ENCODE data around the gene HS2ST1.
"Not testable (repeated sequence)": the region's sequence is repeated elsewhere in the genome, so short reads cannot be mapped to it uniquely, and the experiment has no call there.

The HS2ST1 gene

GRCh38 chr1:86965827-86966182 is 51.4 kb downstream of the HS2ST1 start:
- DNase-seq (ENCODE audit: low read depth in 3 of 3, low spot score in 1 of 3), result no peak

GRCh38 chr1:86970938-86971337 is 56.5 kb downstream of the HS2ST1 start:
- no peak for DNase-seq (ENCODE audit: low read depth in 3 of 3, low spot score in 1 of 3)

- no peak for DNase-seq (ENCODE audit: low read depth in 3 of 3, low spot score in 1 of 3)
These were observed 57.3 kb downstream of the HS2ST1 start for GRCh38 chr1:86971778-86972177.

- DNase-seq (ENCODE audit: low read depth in 3 of 3, low spot score in 1 of 3), result no peak
These were observed 57.8 kb downstream of the HS2ST1 start for GRCh38 chr1:86972262-86972661.

- DNase-seq (ENCODE audit: low read depth in 3 of 3, low spot score in 1 of 3), result no peak
These were observed 61.6 kb downstream of the HS2ST1 start for GRCh38 chr1:86975993-86976550.

GRCh38 chr1:86976664-86977063 is 62.2 kb downstream of the HS2ST1 start:
- no peak for DNase-seq (ENCODE audit: low read depth in 3 of 3, low spot score in 1 of 3)

GRCh38 chr1:86981482-86982213 is 67.2 kb downstream of the HS2ST1 start:
- DNase-seq (ENCODE audit: low read depth in 3 of 3, low spot score in 1 of 3), result no peak

GRCh38 chr1:86983677-86984076 is 69.2 kb downstream of the HS2ST1 start:
- not testable (repeated sequence) for DNase-seq (ENCODE audit: low read depth in 3 of 3, low spot score in 1 of 3)

- no peak for DNase-seq (ENCODE audit: low read depth in 3 of 3, low spot score in 1 of 3)
These were observed 73.0 kb downstream of the HS2ST1 start for GRCh38 chr1:86987446-86987845.

GRCh38 chr1:86988835-86989234 is 74.4 kb downstream of the HS2ST1 start:
- DNase-seq (ENCODE audit: low read depth in 3 of 3, low spot score in 1 of 3), result no peak

GRCh38 chr1:86989690-86990089 is 75.3 kb downstream of the HS2ST1 start:
- not testable (repeated sequence) for DNase-seq (ENCODE audit: low read depth in 3 of 3, low spot score in 1 of 3)

GRCh38 chr1:86990826-86991225 is 76.4 kb downstream of the HS2ST1 start:
- DNase-seq (ENCODE audit: low read depth in 3 of 3, low spot score in 1 of 3), result no peak

GRCh38 chr1:86991549-86992186 is 77.2 kb downstream of the HS2ST1 start:
- no peak for DNase-seq (ENCODE audit: low read depth in 3 of 3, low spot score in 1 of 3)

- no peak for DNase-seq (ENCODE audit: low read depth in 3 of 3, low spot score in 1 of 3)
These were observed 78.4 kb downstream of the HS2ST1 start for GRCh38 chr1:86992861-86993260.

- no peak for DNase-seq (ENCODE audit: low read depth in 3 of 3, low spot score in 1 of 3)
These were observed 79.0 kb downstream of the HS2ST1 start for GRCh38 chr1:86993269-86993985.

- no peak for DNase-seq (ENCODE audit: low read depth in 3 of 3, low spot score in 1 of 3)
These were observed 79.6 kb downstream of the HS2ST1 start for GRCh38 chr1:86994061-86994460.

- DNase-seq (ENCODE audit: low read depth in 3 of 3, low spot score in 1 of 3), result no peak
These were observed 83.1 kb downstream of the HS2ST1 start for GRCh38 chr1:86997538-86997937.

GRCh38 chr1:86998280-86998679 is 83.8 kb downstream of the HS2ST1 start:
- DNase-seq (ENCODE audit: low read depth in 3 of 3, low spot score in 1 of 3), result no peak

GRCh38 chr1:86998727-86999126 is 84.3 kb downstream of the HS2ST1 start:
- no peak for DNase-seq (ENCODE audit: low read depth in 3 of 3, low spot score in 1 of 3)

- DNase-seq (ENCODE audit: low read depth in 3 of 3, low spot score in 1 of 3), result no peak
These were observed 86.0 kb downstream of the HS2ST1 start for GRCh38 chr1:87000460-87000859.

GRCh38 chr1:87004857-87005256 is 90.4 kb downstream of the HS2ST1 start:
- no peak for DNase-seq (ENCODE audit: low read depth in 3 of 3, low spot score in 1 of 3)

GRCh38 chr1:87007323-87007722 is 92.9 kb downstream of the HS2ST1 start:
- no peak for DNase-seq (ENCODE audit: low read depth in 3 of 3, low spot score in 1 of 3)
